ENCODE data around the gene ARL4C.

The ARL4C gene, protein sequence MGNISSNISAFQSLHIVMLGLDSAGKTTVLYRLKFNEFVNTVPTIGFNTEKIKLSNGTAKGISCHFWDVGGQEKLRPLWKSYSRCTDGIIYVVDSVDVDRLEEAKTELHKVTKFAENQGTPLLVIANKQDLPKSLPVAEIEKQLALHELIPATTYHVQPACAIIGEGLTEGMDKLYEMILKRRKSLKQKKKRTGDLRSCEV

GRCh38 chr2:234496835-234497593, at the start of gene ARL4C:
Gene ARL4C (minus strand): TSS chr2:234497081. CDS start chr2:234496586, 495 bp downstream.
- DNase-seq (ENCODE audit: low spot score) = peak; percentile 86

GRCh38 chr2:234544659-234545611, 48.1 kb upstream of the ARL4C start:
- peak; percentile 85 for DNase-seq (ENCODE audit: low spot score)

DNA sequence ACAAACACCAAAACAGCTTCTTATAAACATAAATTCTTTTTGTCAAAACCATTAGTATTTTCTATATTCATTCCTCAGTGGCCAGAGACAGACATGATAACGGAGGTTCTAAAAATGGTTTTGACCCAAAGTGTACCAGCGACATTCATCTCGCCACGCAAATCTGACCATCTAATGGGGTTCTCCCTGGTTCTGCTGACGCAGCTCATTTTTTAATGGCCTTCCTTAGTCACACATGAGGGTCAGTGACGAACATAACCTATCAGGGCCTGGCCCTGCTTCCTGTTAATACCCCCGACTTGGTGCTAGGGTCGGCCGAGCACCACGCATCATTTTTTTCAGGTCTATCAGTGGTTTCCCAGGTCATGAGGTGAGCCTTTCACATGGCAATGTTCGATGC, 45.9 kb upstream of the ARL4C start:
- no peak for DNase-seq (ENCODE audit: low spot score)

DNA sequence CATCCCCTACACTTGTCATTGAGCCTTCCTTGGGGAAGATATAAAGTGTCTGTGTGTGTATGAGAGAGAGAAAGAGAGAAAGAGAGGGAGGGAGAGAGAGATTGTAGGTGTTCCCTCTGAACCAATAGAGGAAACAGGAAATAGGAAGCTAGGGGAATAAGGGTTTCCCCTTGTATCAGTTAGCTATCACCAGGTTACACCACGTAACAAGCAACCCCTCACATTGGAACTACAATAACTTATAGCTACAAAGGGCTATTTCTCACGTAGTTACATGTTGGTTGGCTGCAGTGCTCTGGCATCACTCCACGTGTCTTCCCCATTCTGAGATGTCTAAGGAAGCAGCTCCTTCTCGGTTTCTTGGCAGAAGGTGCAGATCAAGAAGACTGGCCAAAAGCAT, 41.0 kb upstream of the ARL4C start:
- no peak for DNase-seq (ENCODE audit: low spot score)

DNA sequence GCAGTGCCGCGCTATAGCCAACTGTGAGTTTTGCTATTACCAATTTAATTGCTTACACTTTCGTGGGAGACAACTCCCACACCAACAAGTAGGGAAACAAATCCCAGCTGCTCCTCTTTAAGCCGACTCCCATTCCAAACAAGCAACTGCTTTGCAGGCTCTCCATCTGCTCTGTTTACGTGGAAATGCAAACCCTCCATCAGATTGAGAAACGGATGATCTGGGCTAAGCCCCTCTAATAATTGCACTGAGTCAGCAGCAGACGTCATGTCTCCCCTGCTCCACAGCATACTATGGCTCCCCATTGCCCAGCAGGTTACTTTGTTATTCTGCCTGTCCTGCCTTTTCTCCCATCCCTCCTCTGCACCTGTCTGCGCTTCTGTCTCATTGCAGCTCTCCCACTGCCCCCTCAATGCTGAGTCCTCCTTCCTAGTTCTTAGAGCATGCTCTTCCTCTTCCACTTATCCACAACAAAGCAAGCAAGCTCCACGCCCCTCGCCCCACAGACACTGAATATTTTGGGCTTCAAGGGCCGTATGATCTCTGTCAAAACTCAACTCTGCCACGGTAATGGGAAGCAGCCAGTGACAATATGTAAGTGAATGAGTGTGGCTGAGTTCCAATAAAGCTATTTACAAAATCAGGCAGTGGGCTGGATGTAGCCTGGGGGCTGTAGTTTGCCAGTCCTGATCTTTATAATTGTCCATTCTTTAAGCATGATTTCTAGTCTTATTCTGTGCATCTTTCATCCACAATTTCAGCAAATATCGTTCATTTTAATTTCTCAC, 39.5 kb upstream of the ARL4C start:
- no peak for DNase-seq (ENCODE audit: low spot score)

- DNase-seq (ENCODE audit: low spot score) = no peak
These were observed 38.6 kb upstream of the ARL4C start for GRCh38 chr2:234535464-234535863.

- no peak for DNase-seq (ENCODE audit: low spot score)
These were observed 37.6 kb upstream of the ARL4C start for GRCh38 chr2:234534515-234534914.

- no peak for DNase-seq (ENCODE audit: low spot score)
These were observed 36.7 kb upstream of the ARL4C start for GRCh38 chr2:234533626-234534025.

DNA sequence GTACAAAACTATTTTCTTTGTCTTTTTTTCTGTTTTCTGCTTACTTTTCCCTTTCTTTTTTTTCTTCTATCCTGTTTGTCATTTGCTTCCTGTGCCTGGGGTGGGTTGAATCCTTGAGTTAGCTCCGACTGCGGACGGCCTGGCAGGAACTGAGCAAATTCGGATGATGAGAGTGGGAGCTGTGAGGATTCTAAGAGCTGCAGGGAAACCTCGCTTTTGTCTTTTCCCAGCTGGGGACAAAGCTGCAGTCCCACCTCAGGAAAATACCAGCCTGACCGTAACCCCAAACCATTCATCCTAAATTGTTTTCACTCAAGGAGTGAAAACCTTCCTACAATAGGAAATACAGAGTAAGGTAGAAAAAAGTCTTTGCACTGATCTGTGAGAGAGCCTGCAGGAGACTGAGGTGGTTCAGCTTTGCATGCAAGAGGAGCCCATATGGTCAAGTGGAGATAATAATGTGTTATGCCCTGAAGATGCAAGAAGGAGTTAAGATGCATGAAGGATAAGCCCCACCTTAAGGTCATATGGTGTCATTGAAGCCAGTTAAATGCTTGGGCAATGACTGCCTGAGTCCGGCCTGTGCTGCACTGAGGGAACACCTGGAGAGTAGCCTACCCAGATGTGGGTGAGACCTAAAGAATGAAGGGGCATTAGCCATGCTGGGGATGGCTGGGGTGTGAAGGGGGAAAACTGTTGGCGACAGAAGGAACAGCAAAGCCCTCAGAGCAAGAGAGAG, 31.7 kb upstream of the ARL4C start:
- DNase-seq (ENCODE audit: low spot score) = no peak

DNA sequence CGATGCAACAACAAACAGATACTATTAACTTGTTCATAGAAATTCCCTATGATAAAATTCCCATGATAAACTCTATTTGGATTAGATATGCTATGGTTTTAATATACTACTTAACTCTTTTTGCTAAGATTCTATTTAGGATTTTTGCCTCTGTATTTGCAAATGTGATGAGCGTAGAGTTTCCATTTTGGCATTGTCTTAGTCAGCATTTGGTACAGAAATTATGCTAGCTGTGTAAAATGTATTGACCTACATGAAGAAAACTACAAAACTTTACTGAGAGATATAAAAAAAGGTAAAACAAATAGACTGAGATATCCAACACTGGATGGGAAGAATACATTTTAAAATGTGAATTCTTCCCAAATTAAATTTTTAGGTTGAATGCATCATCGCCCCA, 29.8 kb upstream of the ARL4C start:
- no peak for DNase-seq (ENCODE audit: low spot score)

DNA sequence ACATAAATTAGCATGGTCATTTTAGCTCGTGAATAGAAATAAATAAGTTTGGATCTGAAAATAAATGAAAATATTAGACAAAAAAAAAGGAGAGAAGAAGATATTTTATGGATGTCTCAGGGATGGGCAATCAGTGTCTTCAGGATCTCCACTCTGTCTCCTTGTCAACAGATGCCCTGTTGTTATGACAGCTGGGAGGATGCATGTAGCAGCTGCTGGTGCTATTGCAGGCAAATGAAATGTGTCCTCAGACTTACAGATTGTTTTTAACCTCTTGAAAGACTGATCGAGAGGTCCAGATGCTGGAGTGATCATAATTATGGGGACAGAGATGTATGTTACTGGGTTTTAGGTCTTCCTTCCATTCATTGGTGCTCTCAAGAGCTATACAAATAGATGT, 24.7 kb upstream of the ARL4C start:
- DNase-seq (ENCODE audit: low spot score) = no peak

GRCh38 chr2:234518986-234519642, 22.2 kb upstream of the ARL4C start:
- DNase-seq (ENCODE audit: low spot score) = no peak

GRCh38 chr2:234517971-234518370, 21.1 kb upstream of the ARL4C start:
- DNase-seq (ENCODE audit: low spot score) = no peak

DNA sequence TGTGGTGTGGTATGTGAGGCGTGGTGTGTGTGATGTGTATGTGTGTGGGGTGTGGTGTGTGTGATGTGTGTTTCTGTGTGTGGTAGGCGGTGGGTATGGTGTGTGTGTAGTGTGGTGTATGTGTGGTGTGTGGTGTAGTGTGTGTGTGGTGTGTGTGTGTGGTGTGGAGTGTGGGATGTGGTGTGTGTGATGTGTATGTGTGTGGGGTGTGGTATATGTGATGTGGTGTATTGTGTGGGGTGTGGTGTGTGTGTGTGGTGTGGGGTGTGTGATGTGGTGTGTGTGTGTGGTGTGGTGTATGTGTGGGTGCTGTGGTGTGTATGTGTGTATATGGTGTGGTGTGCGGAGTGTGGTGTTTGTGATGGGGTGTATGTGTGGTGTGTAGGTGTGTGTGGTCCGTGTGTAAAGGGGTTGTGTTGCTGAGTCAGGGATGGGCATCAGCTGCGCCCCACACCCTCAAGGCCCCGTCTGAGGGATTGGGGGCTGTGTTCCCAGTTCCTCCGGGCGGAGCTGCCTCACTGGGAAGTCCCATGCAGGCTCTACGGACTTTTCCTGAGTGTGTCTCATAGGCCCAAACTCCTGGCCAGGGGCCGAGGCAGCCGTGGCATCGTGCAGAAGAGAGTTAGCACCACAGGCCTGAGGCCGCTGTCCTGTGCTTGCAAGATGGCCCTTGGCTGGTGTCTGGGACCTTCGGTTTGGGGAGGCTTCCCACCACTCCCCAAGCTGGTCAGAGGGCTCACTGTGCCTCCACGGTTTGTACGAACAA, 18.2 kb upstream of the ARL4C start:
- no peak for DNase-seq (ENCODE audit: low spot score)

DNA sequence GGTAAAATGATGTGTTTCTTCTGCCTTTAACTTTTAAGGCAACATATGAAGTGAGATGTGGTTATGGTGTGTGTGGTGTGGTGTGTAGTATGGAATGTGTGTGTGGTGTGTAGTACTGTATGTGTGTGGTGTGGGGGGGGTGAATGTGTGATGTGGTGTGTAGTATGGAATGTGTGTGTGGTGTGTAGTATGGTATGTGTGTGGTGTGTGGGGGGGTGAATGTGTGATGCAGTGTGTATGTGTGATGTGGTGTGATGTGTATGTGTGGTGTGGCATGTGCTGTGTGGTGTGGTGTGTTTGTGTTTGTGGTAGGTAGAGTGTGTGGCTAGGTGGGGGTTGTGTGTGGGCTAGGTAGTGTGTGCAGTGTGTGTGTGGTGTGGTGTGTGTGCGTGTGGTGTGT, 17.2 kb upstream of the ARL4C start:
- no peak for DNase-seq (ENCODE audit: low spot score)

DNA sequence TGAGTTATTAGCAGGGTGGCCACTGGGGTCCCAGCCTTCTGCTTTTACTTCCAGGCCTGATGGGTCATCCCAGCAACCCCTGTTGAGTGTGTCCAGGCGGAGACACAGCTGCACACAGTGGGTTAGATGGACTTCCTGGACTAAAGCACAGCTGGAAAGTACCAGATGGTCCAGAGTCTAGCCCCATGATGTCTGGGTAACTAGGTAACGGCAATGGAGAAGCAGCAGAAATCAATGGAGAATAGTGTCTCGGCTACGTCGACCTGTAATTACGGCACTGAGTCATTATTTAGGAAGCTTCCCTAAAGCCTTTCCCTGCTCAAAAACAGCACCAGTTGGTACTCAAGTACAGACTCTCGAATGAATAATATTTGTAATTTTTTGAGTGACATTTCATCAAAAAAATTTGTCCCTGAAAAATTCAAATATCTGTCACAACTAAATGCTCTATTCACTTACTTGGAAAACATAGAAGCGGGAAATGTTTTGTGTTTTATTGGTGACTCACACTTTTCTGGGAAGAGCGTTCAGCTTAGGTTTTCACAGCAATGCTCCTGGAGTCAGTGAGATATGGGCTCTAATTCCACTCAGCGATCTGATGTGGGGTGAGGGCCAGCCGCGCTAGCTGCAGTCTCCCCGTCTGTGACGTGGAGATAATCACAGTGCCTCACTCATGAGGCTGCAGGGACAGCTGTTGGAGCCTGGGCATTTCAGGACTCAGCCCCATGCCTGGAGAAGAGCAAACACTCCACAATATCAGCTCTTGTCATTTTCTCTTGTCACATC, 16.2 kb upstream of the ARL4C start:
- no peak for DNase-seq (ENCODE audit: low spot score)

GRCh38 chr2:234502919-234503285, 6.0 kb upstream of the ARL4C start:
- DNase-seq (ENCODE audit: low spot score) = no peak

DNA sequence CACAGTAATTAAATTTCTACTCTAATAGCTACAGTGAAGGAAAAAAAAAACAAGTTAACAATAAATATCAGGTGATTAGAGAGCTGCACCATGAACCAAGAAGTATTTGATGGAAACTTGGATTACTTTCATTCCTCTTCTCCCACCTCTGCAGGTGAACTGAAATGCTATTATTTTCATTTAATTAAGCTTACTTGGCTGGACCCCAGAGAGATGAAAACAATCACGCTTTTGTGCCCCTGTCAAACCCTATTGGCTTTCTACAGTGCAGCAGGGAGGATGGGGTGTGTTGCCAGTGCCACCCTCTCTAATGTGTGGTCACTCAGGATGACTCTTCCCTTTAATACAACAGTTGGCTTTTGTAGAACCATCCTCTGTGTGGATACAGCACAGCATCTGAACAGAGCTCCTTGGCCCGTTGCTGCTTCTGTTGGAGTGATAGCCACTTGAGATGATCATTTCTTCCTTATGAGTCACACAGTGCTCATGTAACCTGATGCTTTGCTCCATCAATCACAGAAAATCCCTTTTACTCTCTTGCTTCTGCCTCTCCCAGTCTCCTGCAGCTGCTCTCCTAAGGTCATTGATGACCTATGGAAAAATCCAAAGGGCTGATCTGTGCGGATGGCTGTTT, 5.5 kb upstream of the ARL4C start:
- DNase-seq (ENCODE audit: low spot score) = peak; percentile 44

Measured in hepatic stellate cell (primary cell).